HepG2 (cell line): ENCODE measurements around the gene KCNMB2. TPM values are rescaled to one million over a fixed set of nuclear protein-coding genes. Genes with fewer than 3 reads are reported as not detected.

Experiments used
- E2F1 ChIP-seq: sonication (generic); formaldehyde crosslinking; IDR thresholded peaks from 2 replicates; pipeline ENCODE4 v1.5.0; 2020; ENCODE audit warnings: missing genetic modification reagents
- IRX3 ChIP-seq: sonication (generic); formaldehyde crosslinking; IDR thresholded peaks from 2 replicates; pipeline ENCODE4 v1.8.1; 2023; ENCODE audit warnings: mild to moderate bottlenecking, low read depth, missing genetic modification reagents, borderline replicate concordance
- MIER3 ChIP-seq: IDR thresholded peaks from 2 replicates; pipeline ENCODE4 v1.6.1; 2016; ENCODE audit warnings: missing compliant biosample characterization, borderline replicate concordance
- PLSCR1 ChIP-seq: sonication (generic); formaldehyde crosslinking; IDR thresholded peaks from 2 replicates; pipeline ENCODE4 v1.5.0; 2020; ENCODE audit warnings: missing genetic modification reagents, mild to moderate bottlenecking, borderline replicate concordance
- SNAPC4 ChIP-seq: sonication (generic); formaldehyde crosslinking; IDR thresholded peaks from 2 replicates; pipeline ENCODE4 v1.4.0; 2020; ENCODE audit warnings: mild to moderate bottlenecking, missing genetic modification reagents
- THRA ChIP-seq: sonication (generic); formaldehyde crosslinking; IDR thresholded peaks from 2 replicates; pipeline ENCODE4 v1.4.0; 2020; ENCODE audit warnings: missing genetic modification reagents, borderline replicate concordance
- ZNF230 ChIP-seq: sonication (generic); formaldehyde crosslinking; IDR thresholded peaks from 2 replicates; pipeline ENCODE4 v1.4.0; 2020; ENCODE audit warnings: mild to moderate bottlenecking, missing genetic modification reagents
- ZNF30 ChIP-seq: sonication (generic); formaldehyde crosslinking; IDR thresholded peaks from 2 replicates; pipeline ENCODE4 v1.5.0; 2020; ENCODE audit warnings: mild to moderate bottlenecking, missing genetic modification reagents
- ZNF839 ChIP-seq: sonication (generic); formaldehyde crosslinking; IDR thresholded peaks from 2 replicates; pipeline ENCODE4 v1.4.0; 2020; ENCODE audit warnings: missing genetic modification reagents, mild to moderate bottlenecking, borderline replicate concordance
- polyA plus RNA-seq, 8 experiments: library from polyadenylated mRNA; depleted of rRNA in 3 of 8; stranded (reverse) in 7 of 8; unstranded in 1 of 8; fragments of >200 nt; fragmentation: Illumina TruSeq in 4 of 8; extraction: Trizol in 4 of 8; gene quantifications; 2 replicates each; pipeline versions ENCODE4 v1.2.1 to v1.2.3, GENCODE V29; 2011 to 2016; ENCODE audit warnings: low read depth in 4 of 8, missing spikeins in 1 of 8, mixed read lengths in 1 of 8; ENCODE audit not compliant: insufficient read depth in 1 of 8
- total RNA-seq, 5 experiments: library from RNA; depleted of rRNA; stranded (reverse); fragments of >200 nt; fragmentation: Illumina TruSeq; extraction: Trizol; gene quantifications; 2 replicates each; pipeline ENCODE4 v1.2.3, GENCODE V29; 2016; ENCODE audit warnings: low read depth in 1 of 5

The KCNMB2 gene
- total and polyA plus RNA-seq, 2 of the 13 experiments (the other 11 are each of a cell fraction or from before 2014, with no cell fraction given), result not detected

GRCh38 chr3:178741020-178741419 lies 204.8 kb downstream of the KCNMB2 start (continued):
- TF ChIP-seq PLSCR1 (CRISPR knock-in tag), result no peak
- TF ChIP-seq ZNF839 (CRISPR knock-in tag), result no peak
- no peak for TF ChIP-seq ZNF30
- TF ChIP-seq MIER3, result no peak
- no peak for TF ChIP-seq ZNF230 (CRISPR knock-in tag)
- TF ChIP-seq SNAPC4, result no peak
- TF ChIP-seq IRX3, result no peak
- TF ChIP-seq THRA, result no peak
- no peak for TF ChIP-seq E2F1
